ENCODE measurements around the gene BRI3.

- TF ChIP-seq CTCF (IDR thresholded peaks at IDR 0.05; ENCODE audit: low read depth, low read length, poor library complexity, severe bottlenecking) (no peak), EZH2phosphoT487 (IDR thresholded peaks at IDR 0.05; ENCODE audit: borderline replicate concordance, low read length) (no peak)
Observed at GRCh38 chr7:98282703-98283102, 1.2 kb downstream of the BRI3 start.
